Endodermal cell (in vitro differentiated cells): Measurements from ENCODE around the gene CBX6. TPM values are rescaled to one million over a fixed set of nuclear protein-coding genes. Genes with fewer than 3 reads are reported as not detected.

Experiments used
- DNase-seq: peaks from one replicate; pipeline ENCODE4 v3.0.0-alpha.2; 2017
- H3K27ac ChIP-seq: 2 replicates; pipeline ENCODE4 v1.5.1; 2013; ENCODE audit warnings: mild to moderate bottlenecking, low read depth, low read length, moderate library complexity
- H3K27me3 ChIP-seq: 2 replicates; pipeline ENCODE4 v1.6.1; 2013; ENCODE audit warnings: mild to moderate bottlenecking, low read length, moderate library complexity; ENCODE audit not compliant: insufficient read depth, control insufficient read depth, poor library complexity, severe bottlenecking
- H3K36me3 ChIP-seq: 2 replicates; pipeline ENCODE4 v1.7.0; 2013; ENCODE audit warnings: mild to moderate bottlenecking, low read length, moderate library complexity; ENCODE audit not compliant: control insufficient read depth, insufficient read depth
- H3K4me1 ChIP-seq: one replicate; pipeline ENCODE4 v1.7.0; 2013; ENCODE audit warnings: low read length; ENCODE audit not compliant: control insufficient read depth, insufficient read depth
- H3K4me3 ChIP-seq: 2 replicates; pipeline ENCODE4 v1.5.1; 2013; ENCODE audit warnings: mild to moderate bottlenecking, low read length, moderate library complexity
- H3K9ac ChIP-seq: 2 replicates; pipeline ENCODE4 v1.6.1; 2013; ENCODE audit warnings: mild to moderate bottlenecking, low read length, moderate library complexity; ENCODE audit not compliant: poor library complexity, severe bottlenecking; ENCODE audit errors: extremely low read depth
- H3K9me3 ChIP-seq: 2 replicates; pipeline ENCODE4 v1.6.1; 2013; ENCODE audit warnings: mild to moderate bottlenecking, low read length, moderate library complexity; ENCODE audit not compliant: control insufficient read depth
- H3K27ac Mint-ChIP-seq: 2 replicates; pipeline ENCODE4 v1.8.0; 2020; ENCODE audit warnings: mixed read lengths
- H3K27me3 Mint-ChIP-seq: 2 replicates; pipeline ENCODE4 v1.8.0; 2021; ENCODE audit warnings: mild to moderate bottlenecking, mixed read lengths; ENCODE audit not compliant: insufficient read depth
- H3K36me3 Mint-ChIP-seq: 2 replicates; pipeline ENCODE4 v1.8.0; 2020; ENCODE audit warnings: low read depth, mixed read lengths
- H3K4me1 Mint-ChIP-seq: 2 replicates; pipeline ENCODE4 v1.8.0; 2020; ENCODE audit warnings: mixed read lengths
- H3K4me3 Mint-ChIP-seq: 2 replicates; pipeline ENCODE4 v1.8.0; 2020; ENCODE audit warnings: mild to moderate bottlenecking, moderate library complexity, mixed read lengths
- H3K9me3 Mint-ChIP-seq: 2 replicates; pipeline ENCODE4 v1.8.0; 2020; ENCODE audit warnings: mild to moderate bottlenecking, mixed read lengths
- WGBS, 2 experiments: methylation state at CpG; one replicate each; pipeline versions ENCODE4 v1.1.5 to v1.1.7; 2013; ENCODE audit warnings: missing lambda C conversion rate in 2 of 2, mixed read lengths in 1 of 2; ENCODE audit not compliant: insufficient coverage in 1 of 2, insufficient read length in 1 of 2; 5-methylcytosine and 5-hydroxymethylcytosine counted together
- total RNA-seq, 2 donors: library from RNA; stranded (reverse); fragmentation: NEBNext Ultra II Directional in 1 of 2; extraction: Animal tissue kit (Norgen Biotek cat#: 25700) in 1 of 2; gene quantifications; 2 replicates in 1 of 2; 3 replicates in 1 of 2; pipeline ENCODE4 v1.2.1, GENCODE V29; 2021
- TF ChIP-seq, protein P1 (sequence below): fragments of 200-600 bp; sonication (generic); conservative IDR thresholded peaks from 2 replicates; pipeline ENCODE4 v1.5.0; 2021; ENCODE audit warnings: antibody characterized with exemption, mild to moderate bottlenecking

CBX6 gene
- total RNA-seq, 2 donors from 2014 or later: 12.8 to 28.2 TPM

DNA sequence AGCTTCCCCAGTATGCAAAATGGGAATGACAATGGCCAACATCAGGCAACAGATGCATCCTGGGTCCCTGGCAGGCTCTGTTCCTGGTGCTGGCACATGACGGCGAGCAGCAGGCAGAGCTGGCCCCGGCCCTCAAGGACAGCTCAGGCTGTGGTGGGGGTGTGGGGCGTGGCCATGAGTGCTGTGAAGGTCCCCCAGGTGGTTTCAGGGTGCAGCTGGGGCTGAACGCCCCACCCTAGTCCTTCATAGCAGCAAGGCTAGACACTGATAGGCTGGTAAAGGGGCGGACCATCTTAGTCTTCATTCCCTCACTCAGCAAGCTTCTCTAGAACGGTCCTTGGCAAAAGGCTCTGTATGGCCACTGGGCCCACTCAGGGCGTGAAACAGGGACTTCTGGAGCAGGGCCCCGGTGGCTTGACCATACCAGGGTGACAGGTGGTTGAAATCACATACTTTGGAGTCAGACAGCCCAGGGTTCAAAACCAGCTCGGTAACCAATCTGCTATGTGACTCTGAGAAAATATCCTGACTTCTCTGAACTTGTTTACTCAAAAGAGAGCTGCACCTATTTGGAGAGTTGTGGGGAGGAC, 43.3 kb downstream of the CBX6 start:
- Mint-ChIP-seq H3K27ac (no peak overlapping the region), H3K27me3 (peaks cover 4% of the 10 kb centered on the region), H3K36me3 (no peaks in the 10 kb centered on the region), H3K4me3 (no peak overlapping the region), H3K9me3 (no peaks in the 10 kb centered on the region), H3K4me1 (no peaks in the 10 kb centered on the region)
- 86 to 87% methylated on average over 9 to 10 of the region's 10 CpGs for WGBS, 2 experiments
- no peaks in the 10 kb centered on the region for H3K9me3 ChIP-seq
- TF ChIP-seq, protein P1, sequence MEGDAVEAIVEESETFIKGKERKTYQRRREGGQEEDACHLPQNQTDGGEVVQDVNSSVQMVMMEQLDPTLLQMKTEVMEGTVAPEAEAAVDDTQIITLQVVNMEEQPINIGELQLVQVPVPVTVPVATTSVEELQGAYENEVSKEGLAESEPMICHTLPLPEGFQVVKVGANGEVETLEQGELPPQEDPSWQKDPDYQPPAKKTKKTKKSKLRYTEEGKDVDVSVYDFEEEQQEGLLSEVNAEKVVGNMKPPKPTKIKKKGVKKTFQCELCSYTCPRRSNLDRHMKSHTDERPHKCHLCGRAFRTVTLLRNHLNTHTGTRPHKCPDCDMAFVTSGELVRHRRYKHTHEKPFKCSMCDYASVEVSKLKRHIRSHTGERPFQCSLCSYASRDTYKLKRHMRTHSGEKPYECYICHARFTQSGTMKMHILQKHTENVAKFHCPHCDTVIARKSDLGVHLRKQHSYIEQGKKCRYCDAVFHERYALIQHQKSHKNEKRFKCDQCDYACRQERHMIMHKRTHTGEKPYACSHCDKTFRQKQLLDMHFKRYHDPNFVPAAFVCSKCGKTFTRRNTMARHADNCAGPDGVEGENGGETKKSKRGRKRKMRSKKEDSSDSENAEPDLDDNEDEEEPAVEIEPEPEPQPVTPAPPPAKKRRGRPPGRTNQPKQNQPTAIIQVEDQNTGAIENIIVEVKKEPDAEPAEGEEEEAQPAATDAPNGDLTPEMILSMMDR: no peak
- H3K36me3 ChIP-seq: no peaks in the 10 kb centered on the region
- no peak overlapping the region for H3K4me3 ChIP-seq
- no peak overlapping the region for H3K9ac ChIP-seq
- no peak for DNase-seq
- H3K4me1 ChIP-seq: no peaks in the 10 kb centered on the region
- H3K27ac ChIP-seq: no peak overlapping the region
- H3K27me3 ChIP-seq: no peaks in the 10 kb centered on the region

- no peak overlapping the region for H3K9ac ChIP-seq
- WGBS, 2 experiments: 59 to 73% methylated on average over 8 to 11 of the region's 11 CpGs
- H3K9me3 ChIP-seq: no peaks in the 10 kb centered on the region
- Mint-ChIP-seq H3K4me1 (no peaks in the 10 kb centered on the region), H3K27me3 (peaks cover 4% of the 10 kb centered on the region), H3K27ac (no peak overlapping the region), H3K36me3 (no peaks in the 10 kb centered on the region), H3K4me3 (no peak overlapping the region), H3K9me3 (no peaks in the 10 kb centered on the region)
- H3K36me3 ChIP-seq: no peaks in the 10 kb centered on the region
- no peaks in the 10 kb centered on the region for H3K4me1 ChIP-seq
- TF ChIP-seq, protein P1: no peak
- no peaks in the 10 kb centered on the region for H3K27me3 ChIP-seq
- H3K27ac ChIP-seq: no peak overlapping the region
- no peak for DNase-seq
- no peak overlapping the region for H3K4me3 ChIP-seq
Measured at GRCh38 chr22:38828191-38828590, 43.8 kb downstream of the CBX6 start.

DNA sequence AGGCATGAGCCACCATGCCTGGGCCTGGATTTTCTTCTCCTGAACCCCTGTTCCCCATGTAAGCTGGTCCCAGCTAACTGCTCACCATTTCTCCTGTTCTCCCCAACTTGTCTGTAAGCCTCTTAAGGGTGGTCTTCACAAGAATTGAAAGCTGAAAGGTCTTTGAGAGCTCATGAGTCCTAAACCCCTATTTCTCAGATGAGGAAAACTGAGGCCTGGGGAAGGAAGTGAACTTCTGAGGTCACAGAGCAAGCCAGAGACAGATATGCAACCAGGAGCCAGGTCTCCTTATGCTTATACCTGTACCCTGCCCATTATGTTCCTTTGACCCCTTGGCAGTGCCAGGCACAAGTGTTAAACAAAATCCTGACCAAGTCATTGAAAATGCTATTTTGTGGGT, 44.5 kb downstream of the CBX6 start:
- H3K4me3 ChIP-seq: no peak overlapping the region
- no peaks in the 10 kb centered on the region for H3K27me3 ChIP-seq
- no peaks in the 10 kb centered on the region for H3K36me3 Mint-ChIP-seq
- no peak overlapping the region for H3K27ac ChIP-seq
- no peaks in the 10 kb centered on the region for H3K9me3 ChIP-seq
- no peak overlapping the region for H3K27ac Mint-ChIP-seq
- H3K9me3 Mint-ChIP-seq: no peaks in the 10 kb centered on the region
- TF ChIP-seq, protein P1: no peak
- H3K27me3 Mint-ChIP-seq: peaks cover 2% of the 10 kb centered on the region
- H3K36me3 ChIP-seq: no peaks in the 10 kb centered on the region
- H3K4me3 Mint-ChIP-seq: no peak overlapping the region
- H3K4me1 ChIP-seq: no peaks in the 10 kb centered on the region
- no peak overlapping the region for H3K9ac ChIP-seq
- DNase-seq: no peak
- no peaks in the 10 kb centered on the region for H3K4me1 Mint-ChIP-seq
